ENCODE results near the gene RAP2C.
"Not testable (repeated sequence)": the region's sequence is repeated elsewhere in the genome, so short reads cannot be mapped to it uniquely, and the experiment has no call there.

RAP2C gene

DNA sequence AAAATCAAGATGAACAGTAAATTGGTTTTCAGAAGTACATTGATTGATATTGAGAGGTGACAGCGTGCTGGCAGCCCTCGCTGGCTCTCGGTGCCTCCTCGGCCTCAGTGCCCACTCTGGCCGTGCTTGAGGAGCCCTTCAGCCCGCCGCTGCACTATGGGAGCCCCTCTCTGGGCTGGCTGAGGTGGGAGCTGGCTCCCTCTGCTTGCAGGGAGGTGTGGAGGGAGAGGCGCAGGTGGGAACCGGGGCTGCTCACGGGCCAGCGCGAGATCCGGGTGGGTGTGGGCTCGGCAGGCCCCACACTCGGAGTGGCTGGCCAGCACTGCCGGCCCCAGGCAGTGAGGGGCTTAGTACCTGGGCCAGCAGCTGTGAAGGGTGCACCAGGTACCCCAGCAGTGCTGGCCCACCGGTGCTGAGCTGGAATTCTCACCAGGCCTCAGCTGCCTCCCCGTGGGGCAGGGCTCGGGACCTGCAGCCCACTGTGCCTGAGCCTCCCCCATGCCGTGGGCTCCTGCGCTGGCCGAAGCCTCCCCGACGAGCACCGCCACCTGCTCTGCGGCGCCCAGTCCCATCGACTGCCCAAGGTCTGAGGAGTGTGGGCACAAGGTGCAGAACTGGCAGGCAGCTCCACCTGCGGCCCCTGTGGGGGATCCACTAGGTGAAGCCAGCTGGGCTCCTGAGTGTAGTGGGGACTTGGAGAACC, 25.2 kb downstream of the RAP2C start:
- DNase-seq: no peak

DNA sequence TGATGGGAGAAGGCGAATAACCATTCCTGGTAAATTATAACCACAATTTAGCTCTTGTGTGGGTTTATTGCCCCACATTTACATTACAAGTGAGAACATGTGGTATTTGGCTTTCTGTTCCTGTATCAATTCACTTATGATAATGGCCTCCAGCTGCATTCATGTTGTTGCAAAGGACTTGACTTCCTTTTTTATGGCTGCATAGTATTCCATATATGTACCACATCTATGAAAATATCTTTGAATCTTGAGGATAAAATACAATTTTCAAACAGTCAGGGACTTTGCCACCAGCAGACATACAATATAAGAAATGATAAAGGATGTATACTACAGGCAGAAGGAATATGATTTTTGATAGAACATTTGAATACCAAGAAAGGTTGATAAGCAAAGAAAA, 27.3 kb downstream of the RAP2C start:
- DNase-seq: no peak

DNA sequence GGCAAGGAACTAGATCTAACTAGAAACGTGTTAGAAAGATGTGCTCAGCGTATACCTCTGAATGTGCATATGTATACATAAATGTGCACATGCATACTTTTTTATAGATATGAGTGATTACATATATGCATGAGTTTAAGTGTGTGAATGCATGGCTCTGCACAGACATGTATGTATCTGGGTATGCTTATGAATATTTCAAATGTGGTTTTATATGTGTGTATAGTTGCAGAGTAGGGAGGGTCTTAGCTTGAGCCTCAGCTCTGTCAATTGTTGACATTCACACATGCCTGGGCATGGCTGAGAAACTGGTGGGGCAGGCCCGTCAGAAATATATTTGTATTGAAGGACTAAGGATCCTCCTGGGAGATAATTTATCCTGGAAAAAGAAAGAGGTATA, 31.1 kb downstream of the RAP2C start:
- no peak for DNase-seq

DNA sequence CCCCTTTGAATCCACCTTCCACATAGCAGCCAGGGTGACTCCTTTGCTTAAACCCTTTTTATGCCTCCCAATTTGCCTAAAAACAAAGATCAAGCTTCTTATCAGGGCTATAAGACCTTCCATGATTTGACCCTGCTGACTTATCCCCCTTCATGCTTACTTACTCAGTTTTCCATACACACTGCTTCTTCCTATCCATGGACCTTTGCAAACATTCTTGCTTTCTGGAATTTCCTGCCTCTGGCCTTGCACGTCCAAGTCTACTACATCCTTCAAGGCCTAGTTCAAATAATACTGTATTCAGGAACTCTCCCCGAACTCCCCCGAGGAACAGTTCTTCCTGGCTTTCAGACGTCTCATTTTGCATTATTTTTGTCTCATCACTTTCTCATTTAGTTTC, 31.8 kb downstream of the RAP2C start:
- no peak for DNase-seq

DNA sequence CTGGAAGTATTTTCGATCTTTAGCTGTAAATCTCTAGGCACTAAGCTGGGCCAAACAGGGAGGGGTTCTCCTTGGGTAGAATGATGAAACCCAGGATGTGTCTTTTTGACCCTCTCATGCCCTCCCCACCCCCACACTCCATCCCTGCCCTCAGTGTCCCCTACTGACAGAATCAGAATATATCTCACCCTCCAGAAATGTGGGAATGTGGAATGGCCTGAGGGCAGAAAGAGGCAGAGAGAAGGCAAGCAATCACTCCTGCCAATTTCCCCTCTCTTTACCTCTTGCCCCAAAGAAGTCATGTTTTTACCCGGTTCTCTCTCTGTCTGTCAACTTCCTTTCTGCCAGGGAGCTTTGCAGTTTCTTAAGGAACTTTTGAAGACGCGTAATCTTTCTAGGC, 34.4 kb downstream of the RAP2C start:
- no peak for DNase-seq

DNA sequence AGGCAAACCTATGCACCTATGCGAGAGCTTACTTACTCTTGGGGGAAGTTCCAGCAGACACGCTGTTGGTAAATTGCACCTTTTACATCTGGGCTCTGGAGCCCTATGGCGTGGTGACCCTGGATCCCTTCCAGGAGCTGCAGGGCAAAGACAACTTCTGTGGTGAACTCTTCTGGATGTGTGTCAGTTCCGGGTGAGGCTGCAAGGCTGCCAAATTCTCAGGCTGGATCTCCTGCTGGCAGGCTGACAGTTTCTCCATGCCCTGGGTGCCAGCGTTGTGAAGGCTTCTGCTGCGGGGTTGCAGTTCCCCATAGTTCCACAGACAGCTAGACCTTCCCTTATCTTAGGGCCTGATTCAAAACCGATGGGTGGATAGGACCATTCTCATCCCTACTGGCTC, 37.9 kb downstream of the RAP2C start:
- peak; percentile 35 for DNase-seq

DNA sequence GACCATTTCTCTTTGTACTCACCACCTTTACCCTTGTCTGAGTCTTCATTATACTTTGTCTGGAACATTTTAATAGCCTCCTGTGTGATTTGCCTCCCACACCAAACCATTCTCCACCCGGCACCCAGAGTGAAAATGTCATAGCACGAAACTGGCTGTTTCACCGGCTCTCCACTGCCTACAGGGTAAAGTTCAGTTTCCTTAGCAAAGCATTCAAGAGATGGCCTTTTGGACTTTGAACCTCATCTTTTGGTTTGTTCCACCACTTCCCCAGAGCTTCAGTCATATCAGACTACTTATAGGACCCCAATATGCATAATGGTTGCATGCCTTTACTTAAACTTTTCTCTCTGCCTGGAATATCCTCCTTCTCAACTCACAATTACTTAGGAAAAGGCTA, 38.3 kb downstream of the RAP2C start:
- no peak for DNase-seq

DNA sequence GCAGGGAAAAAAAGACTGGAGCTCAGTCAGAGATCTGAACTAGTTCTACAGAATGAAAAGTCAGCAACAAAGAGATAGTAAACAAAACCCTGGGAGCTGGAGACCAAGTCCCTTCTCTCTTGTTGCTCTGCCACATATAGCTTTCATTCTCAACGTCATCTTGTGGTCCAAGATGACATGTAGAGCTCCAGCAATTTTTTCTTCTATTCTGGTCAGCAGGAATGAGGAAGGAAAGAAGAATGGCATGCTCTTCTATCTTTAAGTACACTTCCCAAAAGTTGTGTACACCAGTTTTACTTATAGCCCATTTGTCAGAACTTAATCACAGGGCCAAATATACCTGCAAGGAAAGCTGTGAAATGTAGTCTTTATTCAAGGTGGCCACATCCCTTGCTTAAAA, 45.6 kb downstream of the RAP2C start:
- no peak for DNase-seq

DNA sequence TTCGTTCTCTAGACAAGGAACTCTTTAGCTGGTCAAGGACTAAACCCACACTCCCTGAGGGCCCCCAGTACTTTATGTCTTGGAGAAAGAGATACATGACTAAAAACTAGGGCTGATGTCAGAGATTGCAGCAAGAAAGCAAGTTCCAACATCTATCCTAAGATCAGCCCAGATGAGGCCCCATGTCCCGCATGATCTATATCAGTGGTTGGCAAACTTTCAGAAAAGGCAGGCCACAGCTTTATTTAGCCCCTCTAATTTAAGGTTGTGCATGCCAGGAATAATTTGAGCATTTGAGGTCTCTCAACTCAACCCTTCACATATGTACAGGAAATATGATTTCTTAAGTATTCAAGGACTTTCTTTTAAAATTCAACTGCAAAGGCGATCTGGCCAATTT, 47.4 kb downstream of the RAP2C start:
- peak; percentile 32 for DNase-seq

DNA sequence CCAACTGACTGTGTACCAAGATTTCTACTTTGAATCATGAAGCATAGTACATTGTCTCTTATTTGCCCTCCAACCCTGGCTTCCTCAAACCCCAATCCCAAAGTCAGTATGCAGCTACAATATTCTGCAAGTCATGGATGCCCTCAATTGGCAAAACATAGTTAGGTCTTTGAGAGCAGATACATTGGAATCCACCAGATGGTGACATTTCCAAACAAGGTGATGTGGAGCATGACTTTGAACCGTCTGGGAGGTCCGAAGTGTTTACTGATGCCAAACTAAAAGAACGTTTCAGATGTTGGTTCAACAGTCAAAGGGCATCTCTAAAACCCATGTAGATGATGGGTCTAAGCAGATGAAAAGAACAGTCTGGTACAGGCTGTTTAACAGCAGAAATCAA, 47.8 kb downstream of the RAP2C start:
- no peak for DNase-seq

DNA sequence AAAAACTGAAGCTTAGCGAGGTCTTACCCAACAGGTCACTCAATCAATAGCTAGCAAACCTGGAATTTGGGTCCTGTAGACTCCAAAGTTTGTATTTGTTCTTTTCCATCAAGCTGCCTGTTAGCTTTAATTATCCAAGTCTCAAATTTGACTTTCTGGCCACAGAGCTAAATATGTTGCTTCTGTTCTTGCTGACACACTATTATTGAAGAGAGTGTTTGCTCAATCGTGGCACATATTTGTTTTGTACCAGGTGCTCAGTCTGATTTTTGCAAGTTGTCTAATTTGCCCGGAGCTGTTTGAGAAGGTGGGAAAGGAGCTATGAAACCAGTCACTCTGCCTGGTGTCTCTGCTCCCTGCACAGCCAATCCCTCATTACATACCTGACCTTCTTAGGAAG, 49.7 kb downstream of the RAP2C start:
- no peak for DNase-seq

DNA sequence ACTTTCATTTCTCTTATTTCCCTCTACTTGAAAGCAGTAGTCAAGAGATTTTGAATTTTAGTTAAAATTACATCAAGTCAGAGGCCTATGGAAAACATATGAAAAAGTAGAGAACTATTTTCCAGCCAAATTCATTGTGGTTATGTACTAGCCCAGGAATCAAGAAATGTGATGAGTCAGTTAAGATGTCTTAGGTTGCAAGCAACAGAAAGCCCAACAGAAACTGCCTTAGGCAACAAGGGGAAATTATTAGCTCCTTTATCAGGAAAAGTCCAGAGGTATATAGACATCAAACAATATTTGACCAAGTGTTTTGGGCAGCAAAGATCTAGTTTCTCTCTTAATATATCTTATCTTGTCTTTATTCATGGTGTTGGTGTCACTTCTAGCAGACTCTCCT, 53.6 kb downstream of the RAP2C start:
- no peak for DNase-seq

DNA sequence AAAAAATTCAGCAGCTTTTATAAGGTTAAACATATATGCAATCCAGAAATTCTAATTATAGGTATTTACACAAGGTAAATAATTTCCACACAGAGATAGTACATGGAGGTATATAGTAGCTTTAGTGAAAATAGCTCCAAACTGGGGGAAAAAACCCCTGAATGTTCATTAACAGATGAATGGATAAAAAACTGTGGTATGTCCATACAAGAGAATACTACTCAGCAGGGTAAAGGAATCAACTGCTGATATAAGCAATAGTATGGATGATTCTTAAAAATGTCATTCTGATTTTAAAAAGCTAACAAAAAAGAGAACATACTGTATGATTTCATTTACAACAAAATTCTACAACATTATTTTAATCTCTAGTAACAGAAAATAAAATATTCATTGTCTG, 54.2 kb downstream of the RAP2C start:
- DNase-seq: no peak

DNA sequence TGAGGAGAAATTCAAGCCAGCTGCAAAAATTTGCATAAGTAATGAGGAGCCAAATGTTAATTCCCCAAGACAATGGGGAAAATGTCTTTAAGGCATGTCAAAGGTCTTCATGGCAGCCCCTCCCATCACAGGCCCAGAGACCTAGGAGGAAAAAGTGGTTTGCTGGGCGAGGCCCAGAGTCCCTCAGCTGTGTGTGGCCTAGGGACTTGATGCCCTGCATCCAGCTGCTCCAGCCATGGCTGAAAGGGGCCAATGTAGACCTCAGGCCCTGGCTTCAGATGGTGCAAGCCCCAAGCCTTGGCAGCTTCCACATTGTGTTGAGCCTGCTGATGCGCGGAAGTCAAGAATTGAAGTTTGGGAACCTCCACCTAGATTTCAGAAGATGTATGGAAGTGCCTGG, 56.2 kb downstream of the RAP2C start:
- DNase-seq: not testable (repeated sequence)

DNA sequence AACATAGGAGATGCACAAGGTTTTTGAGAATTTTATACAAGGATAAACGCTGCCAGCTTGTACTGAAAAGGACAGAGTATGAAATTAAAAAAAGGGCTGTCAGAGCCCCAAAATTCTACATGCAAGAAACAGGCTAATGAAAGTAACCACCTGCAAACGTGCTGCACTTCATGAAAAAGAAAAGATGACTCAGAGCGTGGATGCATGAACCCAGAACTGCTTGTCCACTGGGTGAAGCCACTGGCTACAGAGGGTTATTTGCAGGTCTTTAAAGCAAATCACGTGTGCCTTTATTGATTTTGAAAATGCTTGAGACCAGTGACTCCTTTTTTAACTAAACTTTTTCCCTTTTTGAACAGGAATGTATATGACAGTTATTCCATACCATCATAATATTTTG, 66.1 kb downstream of the RAP2C start:
- DNase-seq: no peak
